ENCODE measurements around the gene GAS6. TPM values are rescaled to one million over a fixed set of nuclear protein-coding genes. Genes with fewer than 3 reads are reported as not detected.
A peak's percentile ranks its signal among the peaks of the same experiment; 100 is the strongest.

GAS6 gene
- total RNA-seq, 6 donors from 2014 or later = 129 to 299 (median 180) TPM

DNA sequence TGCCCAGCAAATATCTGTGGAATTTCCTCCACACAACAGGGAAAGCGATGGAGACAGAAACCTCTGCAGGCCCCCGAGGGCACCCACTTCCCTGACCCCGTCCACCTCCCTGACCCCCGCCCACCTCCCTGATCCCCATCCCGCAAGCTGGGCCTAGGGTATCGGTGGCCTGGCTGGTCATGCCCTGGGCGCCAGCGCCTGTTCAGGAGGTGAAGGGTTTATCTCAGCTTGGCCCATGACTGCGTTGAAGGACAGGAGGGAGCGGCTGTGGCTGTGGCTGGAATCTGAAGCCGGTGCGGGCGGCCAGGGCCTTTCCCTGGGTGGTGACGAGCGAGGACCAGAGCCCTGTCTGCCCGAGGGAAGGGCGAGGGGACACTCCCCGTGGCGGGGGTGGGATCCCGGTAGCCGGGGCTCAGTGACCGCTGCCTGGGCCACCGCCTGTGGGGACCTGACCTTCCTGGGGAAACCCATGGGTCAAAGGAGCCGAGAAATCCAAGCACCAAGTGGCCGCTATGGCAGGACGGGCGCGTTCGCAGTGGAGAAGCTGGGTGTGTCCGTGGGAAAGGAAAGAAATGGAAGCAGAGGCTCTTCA is 20.7 kb downstream of the GAS6 start:
- peaks cover 25 to 47% (median 33%) of the 10 kb centered on the region in 4 donors for H3K4me1 ChIP-seq
- WGBS, 2 donors = 97 to 100% methylated on average over 9 to 25 of the region's 30 CpGs
- H3K27me3 ChIP-seq = no peaks in the 10 kb centered on the region
- DNase-seq = peak in 1 of 2 donors; percentile 77
- ATAC-seq (ENCODE audit: low FRiP score in 2 of 2) = no peak
- H3K4me3 ChIP-seq = no peak overlapping the region
- TF ChIP-seq, protein P1, sequence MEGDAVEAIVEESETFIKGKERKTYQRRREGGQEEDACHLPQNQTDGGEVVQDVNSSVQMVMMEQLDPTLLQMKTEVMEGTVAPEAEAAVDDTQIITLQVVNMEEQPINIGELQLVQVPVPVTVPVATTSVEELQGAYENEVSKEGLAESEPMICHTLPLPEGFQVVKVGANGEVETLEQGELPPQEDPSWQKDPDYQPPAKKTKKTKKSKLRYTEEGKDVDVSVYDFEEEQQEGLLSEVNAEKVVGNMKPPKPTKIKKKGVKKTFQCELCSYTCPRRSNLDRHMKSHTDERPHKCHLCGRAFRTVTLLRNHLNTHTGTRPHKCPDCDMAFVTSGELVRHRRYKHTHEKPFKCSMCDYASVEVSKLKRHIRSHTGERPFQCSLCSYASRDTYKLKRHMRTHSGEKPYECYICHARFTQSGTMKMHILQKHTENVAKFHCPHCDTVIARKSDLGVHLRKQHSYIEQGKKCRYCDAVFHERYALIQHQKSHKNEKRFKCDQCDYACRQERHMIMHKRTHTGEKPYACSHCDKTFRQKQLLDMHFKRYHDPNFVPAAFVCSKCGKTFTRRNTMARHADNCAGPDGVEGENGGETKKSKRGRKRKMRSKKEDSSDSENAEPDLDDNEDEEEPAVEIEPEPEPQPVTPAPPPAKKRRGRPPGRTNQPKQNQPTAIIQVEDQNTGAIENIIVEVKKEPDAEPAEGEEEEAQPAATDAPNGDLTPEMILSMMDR (IDR thresholded peaks at IDR 0.05) = no peak
- TF ChIP-seq POLR2AphosphoS5 (IDR thresholded peaks at IDR 0.05) (no peak), EP300 (IDR thresholded peaks at IDR 0.05) (no peak), POLR2A (IDR thresholded peaks at IDR 0.05) (no peak)
- H3K27ac ChIP-seq = peak overlapping the region in 1 of 4 donors; percentile 43
- no peaks in the 10 kb centered on the region for H3K9me3 ChIP-seq
- H3K36me3 ChIP-seq = peaks cover 0 to 33% (median 5%) of the 10 kb centered on the region in 4 donors

DNA sequence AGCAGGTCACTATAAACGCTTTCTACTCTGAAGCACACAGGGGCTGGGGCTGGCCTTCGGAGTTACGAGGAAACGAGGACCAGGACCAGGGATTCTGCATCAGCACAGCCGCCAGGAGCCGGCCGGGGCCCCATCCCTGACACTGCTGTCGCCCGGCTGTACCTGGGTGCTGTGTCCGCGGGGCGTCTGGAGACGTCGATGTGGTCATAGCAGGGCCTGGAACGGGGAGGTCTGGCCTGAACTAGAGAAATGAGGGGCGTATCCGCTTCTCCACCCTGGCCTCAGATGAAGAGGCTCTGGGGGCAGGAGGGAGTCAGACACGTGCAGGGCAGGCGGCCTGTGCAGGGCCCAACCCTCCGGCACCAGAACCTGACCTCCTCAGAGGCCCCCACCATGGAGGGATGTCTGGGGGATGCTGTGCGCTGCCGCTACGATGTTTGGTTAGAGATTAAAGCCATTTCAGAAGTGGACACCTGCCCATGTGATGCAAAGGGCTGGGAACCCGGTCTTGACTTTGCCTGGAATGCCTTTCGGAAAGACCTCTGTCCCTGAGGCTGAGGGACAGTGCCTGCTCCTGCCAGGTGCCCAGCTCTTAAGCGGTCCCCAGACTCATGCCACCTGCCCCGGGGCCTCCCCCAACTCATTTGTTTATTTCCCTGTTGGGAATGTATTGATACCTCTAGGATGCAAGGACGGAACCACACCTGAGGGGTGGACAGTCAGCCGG is 21.4 kb downstream of the GAS6 start:
- no peak overlapping the region for H3K4me3 ChIP-seq
- no peaks in the 10 kb centered on the region for H3K9me3 ChIP-seq
- H3K27ac ChIP-seq = no peak overlapping the region
- DNase-seq = peak in 1 of 2 donors; percentile 72
- WGBS, 2 donors = 95 to 96% methylated on average over 16 to 29 of the region's 29 CpGs
- H3K36me3 ChIP-seq = peaks cover 0 to 30% (median 5%) of the 10 kb centered on the region in 4 donors
- H3K27me3 ChIP-seq = no peaks in the 10 kb centered on the region
- TF ChIP-seq POLR2AphosphoS5 (IDR thresholded peaks at IDR 0.05) (no peak), POLR2A (IDR thresholded peaks at IDR 0.05) (no peak), EP300 (IDR thresholded peaks at IDR 0.05) (no peak)
- TF ChIP-seq, protein P1 (IDR thresholded peaks at IDR 0.05) = no peak
- peaks cover 31 to 47% (median 39%) of the 10 kb centered on the region in 4 donors for H3K4me1 ChIP-seq
- ATAC-seq (ENCODE audit: low FRiP score in 2 of 2) = no peak

DNA sequence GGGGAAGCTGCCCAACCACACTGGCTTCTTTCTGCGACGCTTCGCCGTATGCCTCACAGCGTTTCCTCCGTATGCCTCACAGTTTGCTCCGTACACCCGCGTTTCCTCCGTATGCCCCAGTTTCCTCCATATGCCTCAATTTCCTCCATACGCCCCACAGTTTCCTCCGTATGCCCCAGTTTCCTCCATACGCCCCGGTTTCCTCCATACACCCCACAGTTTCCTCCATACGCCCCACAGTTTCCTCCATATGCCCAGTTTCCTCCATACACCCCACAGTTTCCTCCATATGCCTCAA is 22.6 kb downstream of the GAS6 start:
- Histone ChIP-seq H3K4me3 (no peak overlapping the region), H3K27me3 (no peaks in the 10 kb centered on the region), H3K36me3 (peaks cover 0 to 20% (median 5%) of the 10 kb centered on the region in 4 donors), H3K27ac (no peak overlapping the region), H3K9me3 (no peaks in the 10 kb centered on the region), H3K4me1 (peaks cover 40 to 55% (median 45%) of the 10 kb centered on the region in 4 donors)
- TF ChIP-seq, protein P1 (IDR thresholded peaks at IDR 0.05) = no peak
- no peak for TF ChIP-seq POLR2AphosphoS5 (IDR thresholded peaks at IDR 0.05)
- no peak for TF ChIP-seq POLR2A (IDR thresholded peaks at IDR 0.05)
- no peak for TF ChIP-seq EP300 (IDR thresholded peaks at IDR 0.05)
- WGBS, 2 donors = 59 to 62% methylated on average over 15 of the region's 15 CpGs
- ATAC-seq (ENCODE audit: low FRiP score in 2 of 2) = no peak
- DNase-seq = no peak

DNA sequence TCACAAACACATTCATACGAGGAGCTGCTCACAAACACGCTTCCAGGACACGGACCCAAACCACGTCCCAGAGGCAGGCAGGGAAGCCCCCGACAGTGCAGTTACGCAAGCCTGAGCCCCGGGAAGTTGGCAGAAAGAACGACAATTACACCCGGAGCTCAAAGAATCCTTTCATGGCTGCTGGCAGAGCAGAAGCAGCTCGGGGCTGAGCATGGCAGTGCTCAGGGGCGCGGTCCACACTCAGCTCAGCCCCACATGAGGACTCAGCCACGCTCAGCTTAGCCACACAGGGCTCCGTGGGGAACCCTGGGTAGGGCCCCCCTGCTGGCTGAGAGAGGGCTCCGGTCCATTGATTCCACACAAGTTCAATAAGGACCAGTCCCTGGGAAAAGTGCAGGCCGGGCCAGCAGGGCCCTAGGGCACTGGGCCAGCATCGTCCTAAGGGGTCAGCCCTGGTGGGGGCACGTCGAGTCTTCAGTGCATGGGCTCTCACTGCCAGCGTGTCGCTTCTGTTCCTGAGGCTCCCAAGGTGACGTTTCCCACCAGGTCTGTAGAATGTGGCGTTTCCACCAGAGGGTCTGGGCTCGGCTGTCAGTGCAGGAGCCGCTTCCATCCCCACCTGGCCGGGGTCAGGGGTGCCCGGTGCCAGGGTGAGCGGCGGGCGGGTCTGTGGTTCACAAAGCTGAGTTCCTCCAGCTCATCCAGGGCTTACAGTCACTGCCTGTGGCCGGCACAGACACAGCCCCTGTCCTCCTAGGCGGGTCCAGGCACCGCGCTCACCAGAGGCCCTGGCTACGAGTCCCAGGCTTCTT is 23.1 kb downstream of the GAS6 start:
- H3K4me1 ChIP-seq = peaks cover 37 to 55% (median 45%) of the 10 kb centered on the region in 4 donors
- H3K36me3 ChIP-seq = peaks cover 0 to 14% (median 4%) of the 10 kb centered on the region in 4 donors
- no peak for ATAC-seq (ENCODE audit: low FRiP score in 2 of 2)
- H3K27me3 ChIP-seq = no peaks in the 10 kb centered on the region
- 80 to 82% methylated on average over 10 to 35 of the region's 35 CpGs for WGBS, 2 donors
- H3K4me3 ChIP-seq = no peak overlapping the region
- no peaks in the 10 kb centered on the region for H3K9me3 ChIP-seq
- TF ChIP-seq POLR2A (IDR thresholded peaks at IDR 0.05) (no peak), EP300 (IDR thresholded peaks at IDR 0.05) (no peak), POLR2AphosphoS5 (IDR thresholded peaks at IDR 0.05) (no peak)
- TF ChIP-seq, protein P1 (IDR thresholded peaks at IDR 0.05) = no peak
- DNase-seq = peak in 1 of 2 donors; percentile 72
- H3K27ac ChIP-seq = peak overlapping the region in 3 of 4 donors; percentile 18 to 53 (median 47)

All from upper lobe of left lung (tissue), 6 donors.